GM23338 (cell line): Measurements from ENCODE around the gene DNAAF9. TPM values are rescaled to one million over a fixed set of nuclear protein-coding genes. Genes with fewer than 3 reads are reported as not detected.

Experiments
- ATAC-seq: fragments of 200-7000 bp; cut with Tn5 transposase; 3 replicates; pipeline ENCODE4 v1.9.1; 2020
- DNase-seq: peaks from one replicate; pipeline ENCODE4 v3.0.0-alpha.2; 2015; ENCODE audit warnings: low spot score
- H2AFZ ChIP-seq: fragments of 200-600 bp; sonication (generic); 2 replicates; pipeline ENCODE4 v1.8.0; 2016; ENCODE audit warnings: antibody characterized with exemption, mild to moderate bottlenecking, moderate library complexity
- H3F3A ChIP-seq: fragments of 200-600 bp; sonication (generic); replicated peaks from 2 replicates; pipeline ENCODE4 v1.8.0; 2017; ENCODE audit warnings: antibody characterized with exemption, mixed run types, low read depth
- H3K27ac ChIP-seq: fragments of 200-600 bp; sonication (generic); 2 replicates; pipeline ENCODE4 v1.6.1; 2016; ENCODE audit warnings: low read depth
- H3K27me3 ChIP-seq: fragments of 200-600 bp; sonication (generic); 2 replicates; pipeline ENCODE4 v1.8.0; 2016; ENCODE audit warnings: mild to moderate bottlenecking, mixed run types, moderate library complexity; ENCODE audit not compliant: insufficient read depth
- H3K36me3 ChIP-seq: fragments of 200-600 bp; sonication (generic); 2 replicates; pipeline ENCODE4 v1.8.0; 2016; ENCODE audit warnings: mild to moderate bottlenecking; ENCODE audit not compliant: insufficient read depth
- H3K4me1 ChIP-seq: fragments of 200-600 bp; sonication (generic); 2 replicates; pipeline ENCODE4 v1.8.0; 2016; ENCODE audit warnings: mild to moderate bottlenecking, moderate library complexity; ENCODE audit not compliant: insufficient read depth
- H3K4me2 ChIP-seq: fragments of 200-600 bp; sonication (generic); 2 replicates; pipeline ENCODE4 v1.7.1; 2017; ENCODE audit warnings: mixed run types
- H3K4me3 ChIP-seq: fragments of 200-600 bp; sonication (generic); 2 replicates; pipeline ENCODE4 v1.6.1; 2016; ENCODE audit warnings: mixed run types
- H3K79me2 ChIP-seq: fragments of 200-600 bp; sonication (generic); replicated peaks from 2 replicates; pipeline ENCODE4 v1.8.0; 2017; ENCODE audit warnings: mild to moderate bottlenecking; ENCODE audit not compliant: insufficient read depth
- H3K9me2 ChIP-seq: fragments of 200-600 bp; sonication (generic); 2 replicates; pipeline ENCODE4 v1.8.0; 2017; ENCODE audit not compliant: insufficient read depth
- H4K20me1 ChIP-seq: fragments of 200-600 bp; sonication (generic); replicated peaks from 2 replicates; pipeline ENCODE4 v1.8.0; 2017; ENCODE audit warnings: mild to moderate bottlenecking; ENCODE audit not compliant: insufficient read depth
- H3K27ac Mint-ChIP-seq: 2 replicates; pipeline ENCODE4 v1.8.0; 2020; ENCODE audit warnings: inconsistent platforms, mild to moderate bottlenecking, moderate library complexity, mixed read lengths
- H3K27me3 Mint-ChIP-seq: 3 replicates; pipeline ENCODE4 v1.8.0; 2022; ENCODE audit warnings: low read depth, mild to moderate bottlenecking, moderate library complexity, mixed read lengths, inconsistent platforms; ENCODE audit not compliant: insufficient read depth, poor library complexity
- H3K36me3 Mint-ChIP-seq: 3 replicates; pipeline ENCODE4 v1.8.0; 2021; ENCODE audit warnings: low read depth, mild to moderate bottlenecking, inconsistent platforms, moderate library complexity, mixed read lengths
- H3K4me1 Mint-ChIP-seq: 3 replicates; pipeline ENCODE4 v1.8.0; 2020; ENCODE audit warnings: mild to moderate bottlenecking, inconsistent platforms, mixed read lengths
- H3K4me3 Mint-ChIP-seq: 3 replicates; pipeline ENCODE4 v1.8.0; 2021; ENCODE audit warnings: moderate library complexity, mild to moderate bottlenecking, inconsistent platforms, mixed read lengths
- H3K9me3 Mint-ChIP-seq: 3 replicates; pipeline ENCODE4 v1.8.0; 2020; ENCODE audit warnings: moderate library complexity, mild to moderate bottlenecking, inconsistent platforms, mixed read lengths
- CREB1 ChIP-seq: fragments of 250-450 bp; sonication (Bioruptor Pico); IDR thresholded peaks from 2 replicates; pipeline ENCODE4 v1.5.0; 2020; ENCODE audit warnings: low read depth, mild to moderate bottlenecking, moderate library complexity
- EZH2 ChIP-seq: fragments of 200-600 bp; sonication (generic); IDR thresholded peaks from one replicate; pipeline ENCODE4 v1.8.0; 2017; ENCODE audit warnings: antibody characterized with exemption, mild to moderate bottlenecking, low read depth; ENCODE audit not compliant: unreplicated experiment
- EZH2phosphoT487 ChIP-seq: fragments of 200-600 bp; sonication (generic); IDR thresholded peaks from one replicate; pipeline ENCODE4 v1.8.1; 2018; ENCODE audit warnings: antibody characterized with exemption; ENCODE audit not compliant: unreplicated experiment
- JUNB ChIP-seq: IDR thresholded peaks from one replicate; pipeline ENCODE4 v1.6.1; 2016; ENCODE audit warnings: antibody characterized with exemption; ENCODE audit not compliant: unreplicated experiment
- NANOG ChIP-seq: IDR thresholded peaks from 2 replicates; pipeline ENCODE4 v1.6.1; 2016; ENCODE audit warnings: antibody characterized with exemption, borderline replicate concordance
- STAT1 ChIP-seq: IDR thresholded peaks from one replicate; pipeline ENCODE4 v1.6.1; 2016; ENCODE audit warnings: antibody characterized with exemption; ENCODE audit not compliant: unreplicated experiment
- ZNF114 ChIP-seq: fragments of 250-450 bp; sonication (Bioruptor Pico); IDR thresholded peaks from 2 replicates; pipeline ENCODE4 v1.5.0; 2020; ENCODE audit warnings: mild to moderate bottlenecking, moderate library complexity
- ZNF331 ChIP-seq: fragments of 250-450 bp; sonication (Bioruptor Pico); IDR thresholded peaks from 2 replicates; pipeline ENCODE4 v1.5.0; 2020; ENCODE audit warnings: low read depth, mild to moderate bottlenecking, moderate library complexity
- polyA plus RNA-seq: library from polyadenylated mRNA; unstranded; fragments of >200 nt; fragmentation: Nextera tagmentation; extraction: Ambion mirVana; gene quantifications from 2 replicates; pipeline ENCODE4 v1.2.1, GENCODE V29; 2016
- total RNA-seq: library from RNA; depleted of rRNA; stranded (reverse); fragments of >200 nt; shearing (Covaris generic); gene quantifications from 2 replicates; pipeline ENCODE4 v1.2.3, GENCODE V29; 2014
- TF ChIP-seq, protein P1 (sequence below), 2 experiments: fragments of 200-600 bp in 1 of 2; sonication (generic) in 1 of 2; conservative IDR thresholded peaks; 2 replicates each; pipeline versions ENCODE4 v1.5.1 to v1.6.1; 2016 to 2017; ENCODE audit warnings: antibody characterized with exemption in 2 of 2, low read depth in 2 of 2, mild to moderate bottlenecking in 2 of 2, moderate library complexity in 1 of 2
- TF ChIP-seq, protein P2 (sequence below): IDR thresholded peaks from 2 replicates; pipeline ENCODE4 v1.6.1; 2016; ENCODE audit warnings: antibody characterized with exemption
- TF ChIP-seq, protein P3 (sequence below): IDR thresholded peaks from one replicate; pipeline ENCODE4 v1.6.1; 2018; ENCODE audit warnings: antibody characterized with exemption; ENCODE audit not compliant: unreplicated experiment

Gene DNAAF9
- total and polyA plus RNA-seq, 2 experiments from 2014 or later: 2.4 to 4.8 TPM

DNA sequence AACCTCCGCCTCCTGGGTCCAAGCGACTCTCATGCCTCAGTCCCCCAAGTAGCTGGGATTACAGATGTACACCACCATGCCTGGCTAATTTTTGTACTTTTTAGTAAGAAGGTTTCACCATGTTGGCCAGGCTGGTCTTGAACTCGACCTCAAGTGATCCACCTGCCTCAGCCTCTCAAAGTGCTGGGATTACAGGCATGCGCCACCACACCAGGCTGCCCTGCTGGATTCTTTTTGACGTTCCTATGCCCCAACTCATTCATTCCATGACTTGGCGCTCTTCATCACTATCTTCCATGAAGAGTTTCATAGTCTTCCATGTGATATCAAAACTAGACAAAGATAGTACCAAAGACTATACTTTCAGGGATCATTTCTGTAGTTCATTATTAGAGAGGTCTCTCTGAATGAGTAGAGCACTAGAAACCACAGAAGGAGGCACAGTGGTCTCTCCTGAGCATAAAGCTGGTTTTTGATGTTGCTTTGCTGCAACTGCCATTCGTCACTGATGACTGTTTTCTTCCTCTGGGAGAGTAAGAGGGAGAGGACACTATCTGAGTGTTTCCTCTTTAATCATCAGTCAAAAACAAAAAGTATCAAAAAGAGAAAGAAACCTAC lies 23.5 kb downstream of the DNAAF9 start:
- Histone ChIP-seq H3K27me3 (no peaks in the 10 kb centered on the region), H3K4me3 (no peak overlapping the region), H3K9me2 (no peaks in the 10 kb centered on the region; the same call in 1 of the 2 replicates), H4K20me1 (no peaks in the 10 kb centered on the region; the same call in 1 of the 2 replicates), H2AFZ (no peak overlapping the region), H3K36me3 (no peaks in the 10 kb centered on the region), H3K4me2 (no peak overlapping the region), H3F3A (no peaks in the 10 kb centered on the region), H3K4me1 (no peaks in the 10 kb centered on the region), H3K27ac (no peak overlapping the region), H3K79me2 (peaks cover 5% of the 10 kb centered on the region; the same call in 1 of the 2 replicates)
- H3K4me1 Mint-ChIP-seq: peaks cover under 1% of the 10 kb centered on the region; the same call in 1 of the 3 replicates
- H3K27me3 Mint-ChIP-seq: peaks cover 5% of the 10 kb centered on the region
- ATAC-seq: no peak
- no peak for DNase-seq
- H3K4me3 Mint-ChIP-seq: no peak overlapping the region
- no peak overlapping the region for H3K27ac Mint-ChIP-seq
- H3K36me3 Mint-ChIP-seq: peaks cover under 1% of the 10 kb centered on the region; the same call in 1 of the 3 replicates
- no peak for TF ChIP-seq STAT1
- TF ChIP-seq, protein P1, sequence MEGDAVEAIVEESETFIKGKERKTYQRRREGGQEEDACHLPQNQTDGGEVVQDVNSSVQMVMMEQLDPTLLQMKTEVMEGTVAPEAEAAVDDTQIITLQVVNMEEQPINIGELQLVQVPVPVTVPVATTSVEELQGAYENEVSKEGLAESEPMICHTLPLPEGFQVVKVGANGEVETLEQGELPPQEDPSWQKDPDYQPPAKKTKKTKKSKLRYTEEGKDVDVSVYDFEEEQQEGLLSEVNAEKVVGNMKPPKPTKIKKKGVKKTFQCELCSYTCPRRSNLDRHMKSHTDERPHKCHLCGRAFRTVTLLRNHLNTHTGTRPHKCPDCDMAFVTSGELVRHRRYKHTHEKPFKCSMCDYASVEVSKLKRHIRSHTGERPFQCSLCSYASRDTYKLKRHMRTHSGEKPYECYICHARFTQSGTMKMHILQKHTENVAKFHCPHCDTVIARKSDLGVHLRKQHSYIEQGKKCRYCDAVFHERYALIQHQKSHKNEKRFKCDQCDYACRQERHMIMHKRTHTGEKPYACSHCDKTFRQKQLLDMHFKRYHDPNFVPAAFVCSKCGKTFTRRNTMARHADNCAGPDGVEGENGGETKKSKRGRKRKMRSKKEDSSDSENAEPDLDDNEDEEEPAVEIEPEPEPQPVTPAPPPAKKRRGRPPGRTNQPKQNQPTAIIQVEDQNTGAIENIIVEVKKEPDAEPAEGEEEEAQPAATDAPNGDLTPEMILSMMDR (conservative IDR thresholded peaks at IDR 0.05; ENCODE audit: low read depth in 2 of 2): no peak
- TF ChIP-seq NANOG: no peak
- TF ChIP-seq ZNF331 (CRISPR knock-in tag): no peak
- H3K9me3 Mint-ChIP-seq: no peaks in the 10 kb centered on the region

DNA sequence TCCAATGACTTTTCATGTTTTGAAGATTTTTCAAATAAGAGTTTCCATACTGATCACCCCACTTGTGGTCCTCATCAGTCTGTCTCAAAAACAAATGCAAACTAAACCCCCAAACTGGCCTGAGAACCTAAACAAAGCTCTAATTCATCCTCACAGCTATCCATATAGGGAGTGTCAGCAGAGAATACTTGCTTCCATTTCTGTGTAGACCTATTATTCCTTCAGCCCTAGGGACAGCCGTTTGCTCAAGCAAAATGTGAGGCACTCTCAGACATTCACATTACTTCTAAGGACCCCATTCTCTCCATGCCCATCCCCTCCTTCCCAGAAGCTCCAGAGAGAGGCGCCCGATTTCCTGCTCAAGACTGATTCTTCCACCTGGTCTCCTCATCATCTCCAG lies 24.6 kb downstream of the DNAAF9 start:
- Mint-ChIP-seq H3K27me3 (peaks cover 5% of the 10 kb centered on the region), H3K4me1 (peaks cover 10% of the 10 kb centered on the region), H3K4me3 (no peak overlapping the region), H3K27ac (no peak overlapping the region), H3K36me3 (peaks cover 10% of the 10 kb centered on the region), H3K9me3 (peaks cover 4% of the 10 kb centered on the region; the same call in 1 of the 3 replicates)
- no peaks in the 10 kb centered on the region for H3K36me3 ChIP-seq
- no peak overlapping the region for H2AFZ ChIP-seq
- no peaks in the 10 kb centered on the region; the same call in 1 of the 2 replicates for H4K20me1 ChIP-seq
- ATAC-seq: no peak
- H3K79me2 ChIP-seq: peaks cover 5% of the 10 kb centered on the region; the same call in 1 of the 2 replicates
- no peaks in the 10 kb centered on the region for H3F3A ChIP-seq
- H3K4me1 ChIP-seq: no peaks in the 10 kb centered on the region; the same call in 1 of the 2 replicates
- H3K4me2 ChIP-seq: no peak overlapping the region
- H3K9me2 ChIP-seq: no peaks in the 10 kb centered on the region; the same call in 1 of the 2 replicates
- DNase-seq: no peak
- H3K27ac ChIP-seq: no peak overlapping the region
- H3K27me3 ChIP-seq: no peaks in the 10 kb centered on the region
- no peak overlapping the region for H3K4me3 ChIP-seq
- TF ChIP-seq, protein P1 (conservative IDR thresholded peaks at IDR 0.05; ENCODE audit: low read depth in 2 of 2): no peak
- no peak for TF ChIP-seq STAT1
- TF ChIP-seq, protein P2, sequence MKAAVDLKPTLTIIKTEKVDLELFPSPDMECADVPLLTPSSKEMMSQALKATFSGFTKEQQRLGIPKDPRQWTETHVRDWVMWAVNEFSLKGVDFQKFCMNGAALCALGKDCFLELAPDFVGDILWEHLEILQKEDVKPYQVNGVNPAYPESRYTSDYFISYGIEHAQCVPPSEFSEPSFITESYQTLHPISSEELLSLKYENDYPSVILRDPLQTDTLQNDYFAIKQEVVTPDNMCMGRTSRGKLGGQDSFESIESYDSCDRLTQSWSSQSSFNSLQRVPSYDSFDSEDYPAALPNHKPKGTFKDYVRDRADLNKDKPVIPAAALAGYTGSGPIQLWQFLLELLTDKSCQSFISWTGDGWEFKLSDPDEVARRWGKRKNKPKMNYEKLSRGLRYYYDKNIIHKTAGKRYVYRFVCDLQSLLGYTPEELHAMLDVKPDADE: no peak
- no peak for TF ChIP-seq JUNB
- no peak for TF ChIP-seq ZNF114 (CRISPR knock-in tag)
- TF ChIP-seq EZH2phosphoT487: no peak
- TF ChIP-seq NANOG: no peak
- TF ChIP-seq EZH2: no peak
- TF ChIP-seq, protein P3, sequence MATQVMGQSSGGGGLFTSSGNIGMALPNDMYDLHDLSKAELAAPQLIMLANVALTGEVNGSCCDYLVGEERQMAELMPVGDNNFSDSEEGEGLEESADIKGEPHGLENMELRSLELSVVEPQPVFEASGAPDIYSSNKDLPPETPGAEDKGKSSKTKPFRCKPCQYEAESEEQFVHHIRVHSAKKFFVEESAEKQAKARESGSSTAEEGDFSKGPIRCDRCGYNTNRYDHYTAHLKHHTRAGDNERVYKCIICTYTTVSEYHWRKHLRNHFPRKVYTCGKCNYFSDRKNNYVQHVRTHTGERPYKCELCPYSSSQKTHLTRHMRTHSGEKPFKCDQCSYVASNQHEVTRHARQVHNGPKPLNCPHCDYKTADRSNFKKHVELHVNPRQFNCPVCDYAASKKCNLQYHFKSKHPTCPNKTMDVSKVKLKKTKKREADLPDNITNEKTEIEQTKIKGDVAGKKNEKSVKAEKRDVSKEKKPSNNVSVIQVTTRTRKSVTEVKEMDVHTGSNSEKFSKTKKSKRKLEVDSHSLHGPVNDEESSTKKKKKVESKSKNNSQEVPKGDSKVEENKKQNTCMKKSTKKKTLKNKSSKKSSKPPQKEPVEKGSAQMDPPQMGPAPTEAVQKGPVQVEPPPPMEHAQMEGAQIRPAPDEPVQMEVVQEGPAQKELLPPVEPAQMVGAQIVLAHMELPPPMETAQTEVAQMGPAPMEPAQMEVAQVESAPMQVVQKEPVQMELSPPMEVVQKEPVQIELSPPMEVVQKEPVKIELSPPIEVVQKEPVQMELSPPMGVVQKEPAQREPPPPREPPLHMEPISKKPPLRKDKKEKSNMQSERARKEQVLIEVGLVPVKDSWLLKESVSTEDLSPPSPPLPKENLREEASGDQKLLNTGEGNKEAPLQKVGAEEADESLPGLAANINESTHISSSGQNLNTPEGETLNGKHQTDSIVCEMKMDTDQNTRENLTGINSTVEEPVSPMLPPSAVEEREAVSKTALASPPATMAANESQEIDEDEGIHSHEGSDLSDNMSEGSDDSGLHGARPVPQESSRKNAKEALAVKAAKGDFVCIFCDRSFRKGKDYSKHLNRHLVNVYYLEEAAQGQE: no peak
- no peak for TF ChIP-seq CREB1 (CRISPR knock-in tag)
